H9 (cell line): Measurements from ENCODE around the gene ULK4. TPM values are rescaled to one million over a fixed set of nuclear protein-coding genes. Genes with fewer than 3 reads are reported as not detected.

ENCODE experiments used
- DNase-seq: peaks from one replicate; pipeline ENCODE4 v3.0.0-alpha.2; 2017
- H2AFZ ChIP-seq: one replicate; pipeline ENCODE4 v1.6.1; 2013; ENCODE audit warnings: mild to moderate bottlenecking, low read length, control low read depth, moderate library complexity
- H2AK5ac ChIP-seq: 2 replicates; pipeline ENCODE4 v1.6.1; 2013; ENCODE audit warnings: low read length, control low read depth, mixed read lengths; ENCODE audit not compliant: insufficient read length
- H2BK120ac ChIP-seq: one replicate; pipeline ENCODE4 v1.6.1; 2013; ENCODE audit warnings: low read depth, mild to moderate bottlenecking, low read length, control low read depth, inconsistent platforms; ENCODE audit not compliant: poor library complexity, severe bottlenecking
- H2BK12ac ChIP-seq: 2 replicates; pipeline ENCODE4 v1.6.1; 2013; ENCODE audit warnings: low read length, control low read depth, mixed read lengths, low read depth; ENCODE audit not compliant: insufficient read length
- H2BK15ac ChIP-seq: 2 replicates; pipeline ENCODE4 v1.6.1; 2013; ENCODE audit warnings: low read depth, low read length, control low read depth
- H2BK20ac ChIP-seq: one replicate; pipeline ENCODE4 v1.6.1; 2013; ENCODE audit warnings: low read depth, mild to moderate bottlenecking, low read length, control low read depth, inconsistent platforms; ENCODE audit not compliant: poor library complexity, severe bottlenecking
- H2BK5ac ChIP-seq: 2 replicates; pipeline ENCODE4 v1.6.1; 2013; ENCODE audit warnings: low read length, control low read depth, mixed read lengths; ENCODE audit not compliant: insufficient read length
- H3K14ac ChIP-seq: 2 replicates; pipeline ENCODE4 v1.6.1; 2013; ENCODE audit warnings: low read length, control low read depth; ENCODE audit not compliant: insufficient read depth
- H3K18ac ChIP-seq: 2 replicates; pipeline ENCODE4 v1.6.1; 2013; ENCODE audit warnings: low read depth, mild to moderate bottlenecking, mixed read lengths, low read length, control low read depth; ENCODE audit not compliant: insufficient read length
- H3K23ac ChIP-seq: 2 replicates; pipeline ENCODE4 v1.6.1; 2013; ENCODE audit warnings: low read length, control low read depth, mixed read lengths, low read depth; ENCODE audit not compliant: insufficient read length
- H3K23me2 ChIP-seq: 2 replicates; pipeline ENCODE4 v1.6.1; 2013; ENCODE audit warnings: low read depth, mild to moderate bottlenecking, mixed read lengths, low read length, control low read depth; ENCODE audit not compliant: insufficient read length, poor library complexity, severe bottlenecking
- H3K27ac ChIP-seq: 2 replicates; pipeline ENCODE4 v1.5.1; 2013; ENCODE audit warnings: low read length, control low read depth, mixed read lengths, low read depth; ENCODE audit not compliant: insufficient read length
- H3K27me3 ChIP-seq: 2 replicates; pipeline ENCODE4 v1.6.1; 2013; ENCODE audit warnings: low read length, control low read depth, inconsistent platforms; ENCODE audit not compliant: insufficient read depth
- H3K4ac ChIP-seq: 2 replicates; pipeline ENCODE4 v1.6.1; 2013; ENCODE audit warnings: low read depth, mild to moderate bottlenecking, control low read depth, inconsistent platforms, low read length, moderate library complexity
- H3K4me1 ChIP-seq: 2 replicates; pipeline ENCODE4 v1.6.1; 2013; ENCODE audit warnings: low read length, control low read depth, inconsistent platforms; ENCODE audit not compliant: insufficient read depth
- H3K4me2 ChIP-seq: 2 replicates; pipeline ENCODE4 v1.6.1; 2013; ENCODE audit warnings: low read length, control low read depth, mixed read lengths; ENCODE audit not compliant: insufficient read length, insufficient read depth
- H3K56ac ChIP-seq: 2 replicates; pipeline ENCODE4 v1.6.1; 2013; ENCODE audit warnings: low read depth, mild to moderate bottlenecking, mixed read lengths, low read length, control low read depth; ENCODE audit not compliant: insufficient read length
- H3K79me1 ChIP-seq: 2 replicates; pipeline ENCODE4 v1.6.1; 2013; ENCODE audit warnings: low read depth, mild to moderate bottlenecking, moderate library complexity, low read length, control low read depth, inconsistent platforms; ENCODE audit not compliant: insufficient read depth, poor library complexity, severe bottlenecking
- H3K79me2 ChIP-seq: 2 replicates; pipeline ENCODE4 v1.6.1; 2013; ENCODE audit warnings: low read length, control low read depth, inconsistent platforms; ENCODE audit not compliant: insufficient read depth
- H3K9ac ChIP-seq: 2 replicates; pipeline ENCODE4 v1.6.1; 2013; ENCODE audit warnings: low read length, control low read depth, mixed read lengths; ENCODE audit not compliant: insufficient read length; ENCODE audit errors: extremely low read depth
- H3K9me3 ChIP-seq: one replicate; pipeline ENCODE4 v1.6.1; 2013; ENCODE audit warnings: low read depth, low read length, inconsistent platforms; ENCODE audit not compliant: control insufficient read depth
- H3T11ph ChIP-seq: one replicate; pipeline ENCODE4 v1.6.1; 2013; ENCODE audit warnings: mild to moderate bottlenecking, low read length, control low read depth, inconsistent platforms
- H4K20me1 ChIP-seq: one replicate; pipeline ENCODE4 v1.6.1; 2013; ENCODE audit not compliant: control insufficient read depth, insufficient read length, insufficient read depth
- H4K5ac ChIP-seq: 2 replicates; pipeline ENCODE4 v1.6.1; 2013; ENCODE audit warnings: low read depth, mild to moderate bottlenecking, mixed read lengths, low read length, control low read depth; ENCODE audit not compliant: insufficient read length
- H4K8ac ChIP-seq: replicated peaks from 2 replicates; pipeline ENCODE4 v1.6.1; 2013; ENCODE audit warnings: low read length, control low read depth, mixed read lengths, low read depth; ENCODE audit not compliant: insufficient read length
- H4K91ac ChIP-seq: 2 replicates; pipeline ENCODE4 v1.6.1; 2013; ENCODE audit warnings: low read depth, mild to moderate bottlenecking, moderate library complexity, mixed read lengths, low read length, control low read depth; ENCODE audit not compliant: insufficient read length
- H3K27ac Mint-ChIP-seq, 3 experiments: 2 replicates in 2 of 3; 3 replicates in 1 of 3; pipeline ENCODE4 v1.8.0; 2020 to 2021; ENCODE audit warnings: mixed read lengths in 3 of 3, mild to moderate bottlenecking in 1 of 3, moderate library complexity in 1 of 3
- H3K27me3 Mint-ChIP-seq: 2 replicates; pipeline ENCODE4 v1.8.0; 2021; ENCODE audit warnings: low read depth, mild to moderate bottlenecking, moderate library complexity, mixed read lengths
- H3K36me3 Mint-ChIP-seq, 3 experiments: 2 replicates in 2 of 3; 3 replicates in 1 of 3; pipeline ENCODE4 v1.8.0; 2020 to 2021; ENCODE audit warnings: low read depth in 3 of 3, mixed read lengths in 3 of 3; ENCODE audit not compliant: insufficient read depth in 1 of 3
- H3K4me1 Mint-ChIP-seq, 2 experiments: 2 replicates each; pipeline ENCODE4 v1.8.0; 2020; ENCODE audit warnings: mixed read lengths in 2 of 2
- H3K4me3 Mint-ChIP-seq, 2 experiments: 2 replicates in 1 of 2; 3 replicates in 1 of 2; pipeline ENCODE4 v1.8.0; 2020 to 2021; ENCODE audit warnings: mild to moderate bottlenecking in 2 of 2, mixed read lengths in 2 of 2, moderate library complexity in 1 of 2
- H3K9me3 Mint-ChIP-seq, 2 experiments: 2 replicates in 1 of 2; 3 replicates in 1 of 2; pipeline ENCODE4 v1.8.0; 2020; ENCODE audit warnings: mild to moderate bottlenecking in 2 of 2, mixed read lengths in 2 of 2, moderate library complexity in 1 of 2
- WGBS: extraction: QIAGEN DNeasy Blood & Tissue Kit; methylation state at CpG from one replicate; pipeline ENCODE4 v1.1.7; 2013; ENCODE audit warnings: missing lambda C conversion rate, low lambda C conversion rate, mixed read lengths; ENCODE audit not compliant: insufficient read length; ENCODE audit errors: extremely low coverage; 5-methylcytosine and 5-hydroxymethylcytosine counted together
- total RNA-seq: library from RNA; stranded (reverse); gene quantifications from 2 replicates; pipeline ENCODE4 v1.2.1, GENCODE V29; 2021
- TF ChIP-seq, protein P1 (sequence below): fragments of 200-600 bp; sonication (generic); conservative IDR thresholded peaks from 3 replicates; pipeline ENCODE4 v1.8.0; 2021; ENCODE audit warnings: antibody characterized with exemption, mild to moderate bottlenecking

Gene ULK4
- total RNA-seq, 1 experiment from 2014 or later = 12.9 TPM

DNA sequence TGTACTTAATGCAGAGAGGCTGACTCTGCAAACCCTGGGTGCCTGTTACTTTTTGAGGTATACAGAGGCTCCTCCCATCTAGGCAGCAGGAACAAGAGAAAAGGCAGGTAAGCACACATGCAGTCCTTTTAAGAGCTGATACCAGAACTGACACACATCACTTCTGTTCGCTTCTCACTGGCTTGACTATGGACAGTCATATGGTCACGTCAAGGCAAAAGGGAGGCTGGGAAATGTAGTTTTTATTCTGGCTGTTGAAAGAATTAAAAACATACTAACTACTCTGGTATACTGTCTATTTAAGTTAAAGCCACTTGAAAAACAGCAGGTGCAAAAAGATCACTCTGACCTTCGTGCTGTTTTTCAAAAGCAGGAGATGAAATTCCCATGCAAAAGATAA, 544.3 kb downstream of the ULK4 start:
- no peaks in the 10 kb centered on the region for H3K36me3 Mint-ChIP-seq
- no peak overlapping the region for H2AFZ ChIP-seq
- WGBS = no CpG with 5 or more reads among the region's 3 CpGs

More for the DNA sequence above, 544.3 kb downstream of the ULK4 start:
- H3K23ac ChIP-seq = no peak overlapping the region
- H3K18ac ChIP-seq = no peak overlapping the region
- Mint-ChIP-seq H3K4me3 (no peak overlapping the region), H3K4me1 (peaks cover 13 to 27% of the 10 kb centered on the region in 2 experiments), H3K9me3 (no peaks in the 10 kb centered on the region), H3K27ac (no peak overlapping the region), H3K27me3 (no peaks in the 10 kb centered on the region; the same call in 1 of the 2 replicates)
- no peak overlapping the region for H2BK5ac ChIP-seq
- TF ChIP-seq, protein P1, sequence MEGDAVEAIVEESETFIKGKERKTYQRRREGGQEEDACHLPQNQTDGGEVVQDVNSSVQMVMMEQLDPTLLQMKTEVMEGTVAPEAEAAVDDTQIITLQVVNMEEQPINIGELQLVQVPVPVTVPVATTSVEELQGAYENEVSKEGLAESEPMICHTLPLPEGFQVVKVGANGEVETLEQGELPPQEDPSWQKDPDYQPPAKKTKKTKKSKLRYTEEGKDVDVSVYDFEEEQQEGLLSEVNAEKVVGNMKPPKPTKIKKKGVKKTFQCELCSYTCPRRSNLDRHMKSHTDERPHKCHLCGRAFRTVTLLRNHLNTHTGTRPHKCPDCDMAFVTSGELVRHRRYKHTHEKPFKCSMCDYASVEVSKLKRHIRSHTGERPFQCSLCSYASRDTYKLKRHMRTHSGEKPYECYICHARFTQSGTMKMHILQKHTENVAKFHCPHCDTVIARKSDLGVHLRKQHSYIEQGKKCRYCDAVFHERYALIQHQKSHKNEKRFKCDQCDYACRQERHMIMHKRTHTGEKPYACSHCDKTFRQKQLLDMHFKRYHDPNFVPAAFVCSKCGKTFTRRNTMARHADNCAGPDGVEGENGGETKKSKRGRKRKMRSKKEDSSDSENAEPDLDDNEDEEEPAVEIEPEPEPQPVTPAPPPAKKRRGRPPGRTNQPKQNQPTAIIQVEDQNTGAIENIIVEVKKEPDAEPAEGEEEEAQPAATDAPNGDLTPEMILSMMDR = no peak
- no peaks in the 10 kb centered on the region; the same call in 1 of the 2 replicates for H3K4me1 ChIP-seq
- H2BK20ac ChIP-seq = no peak overlapping the region
- H3K79me2 ChIP-seq = no peaks in the 10 kb centered on the region
- no peak overlapping the region for H2BK12ac ChIP-seq
- H3K9ac ChIP-seq = no peak overlapping the region
- H3K27me3 ChIP-seq = no peaks in the 10 kb centered on the region
- H4K8ac ChIP-seq = no peak overlapping the region
- no peak overlapping the region for H4K91ac ChIP-seq
- no peak overlapping the region for H3K27ac ChIP-seq
- no peak overlapping the region for H3K4me2 ChIP-seq
- H4K5ac ChIP-seq = no peak overlapping the region
- H2AK5ac ChIP-seq = no peak overlapping the region
- H3K79me1 ChIP-seq = no peaks in the 10 kb centered on the region
- no peak overlapping the region for H2BK120ac ChIP-seq
- H3K56ac ChIP-seq = no peak overlapping the region
- H3K14ac ChIP-seq = no peak overlapping the region
- H2BK15ac ChIP-seq = no peak overlapping the region
- H4K20me1 ChIP-seq = no peaks in the 10 kb centered on the region
- H3K4ac ChIP-seq = no peak overlapping the region
- DNase-seq = no peak
- H3K9me3 ChIP-seq = no peaks in the 10 kb centered on the region
- no peaks in the 10 kb centered on the region for H3K23me2 ChIP-seq
- H3T11ph ChIP-seq = no peak overlapping the region
